K562 (cell line): Measurements from ENCODE around the gene VAMP8.

Experiments used
- CEBPG ChIP-seq, 3 experiments: fragments of 200-800 bp in 1 of 3; sonication (Bioruptor generic) in 1 of 3; sonication (generic) in 1 of 3; formaldehyde crosslinking in 1 of 3; IDR thresholded peaks in 2 of 3; conservative IDR thresholded peaks in 1 of 3; 2 replicates each; pipeline versions ENCODE4 v1.6.1 to v1.8.0; 2016 to 2022; ENCODE audit warnings: missing compliant biosample characterization in 2 of 3, missing genetic modification characterization in 2 of 3, mild to moderate bottlenecking in 1 of 3, missing genetic modification reagents in 1 of 3
- HDAC8 ChIP-seq: fragments of 450-650 bp; IDR thresholded peaks from 2 replicates; pipeline ENCODE4 v1.6.1; 2016; ENCODE audit warnings: mild to moderate bottlenecking, missing genetic modification characterization, moderate library complexity, missing compliant biosample characterization
- NR2C2 ChIP-seq, 2 experiments: fragments of 200-800 bp in 1 of 2; sonication (Bioruptor generic) in 1 of 2; sonication (generic) in 1 of 2; formaldehyde crosslinking in 1 of 2; IDR thresholded peaks; 2 replicates each; pipeline versions ENCODE4 v1.6.1 to v1.8.0; 2016 to 2022; ENCODE audit warnings: mild to moderate bottlenecking in 1 of 2, missing compliant biosample characterization in 1 of 2, missing genetic modification characterization in 1 of 2, missing genetic modification reagents in 1 of 2
- NR3C1 ChIP-seq: sonication (generic); formaldehyde crosslinking; IDR thresholded peaks from 2 replicates; pipeline ENCODE4 v1.8.1; 2022; ENCODE audit warnings: missing genetic modification reagents
- POLR2AphosphoS5 ChIP-seq: IDR thresholded peaks from 2 replicates; pipeline ENCODE4 v1.6.1; 2011; ENCODE audit warnings: mild to moderate bottlenecking, low read depth, low read length, moderate library complexity; ENCODE audit not compliant: control insufficient read depth, insufficient read depth
- SMAD1 ChIP-seq: fragments of 150-350 bp; IDR thresholded peaks from 2 replicates; pipeline ENCODE4 v1.6.1; 2014; ENCODE audit warnings: low read length, low read depth; ENCODE audit not compliant: partially characterized antibody
- SMARCA5 ChIP-seq: fragments of 450-650 bp; IDR thresholded peaks from 2 replicates; pipeline ENCODE4 v1.6.1; 2016
- ZNF785 ChIP-seq: fragments of 250-450 bp; sonication (Bioruptor Pico); IDR thresholded peaks from 2 replicates; pipeline ENCODE4 v1.4.0; 2020; ENCODE audit warnings: mild to moderate bottlenecking
- TF ChIP-seq, protein P1 (sequence below), 2 experiments: IDR thresholded peaks; 2 replicates each; pipeline ENCODE4 v1.6.1; 2011; ENCODE audit warnings: borderline replicate concordance in 1 of 2, control low read depth in 1 of 2, low read depth in 1 of 2, low read length in 1 of 2, mild to moderate bottlenecking in 1 of 2, mixed read lengths in 1 of 2, moderate library complexity in 1 of 2; ENCODE audit not compliant: insufficient read depth in 1 of 2, insufficient read length in 1 of 2, poor library complexity in 1 of 2, severe bottlenecking in 1 of 2; ENCODE audit errors: extremely low read depth in 1 of 2
- TF ChIP-seq, protein P2 (sequence below): sonication (generic); formaldehyde crosslinking; IDR thresholded peaks from 2 replicates; pipeline ENCODE4 v1.9.0; 2022; ENCODE audit warnings: mild to moderate bottlenecking, missing genetic modification reagents
- TF ChIP-seq, protein P3 (sequence below): IDR thresholded peaks from 3 replicates; pipeline ENCODE4 v1.6.1; 2011; ENCODE audit warnings: borderline replicate concordance, mild to moderate bottlenecking, moderate library complexity; ENCODE audit not compliant: insufficient read length; ENCODE audit errors: extremely low read depth
- TF ChIP-seq, protein P4 (sequence below): sonication (generic); formaldehyde crosslinking; IDR thresholded peaks from 2 replicates; pipeline ENCODE4 v1.8.0; 2022; ENCODE audit warnings: mild to moderate bottlenecking, missing genetic modification reagents
- TF ChIP-seq, protein P5 (sequence below), 3 experiments: IDR thresholded peaks in 2 of 3; conservative IDR thresholded peaks in 1 of 3; 2 replicates each; pipeline ENCODE4 v1.5.1; 2011 to 2012; ENCODE audit warnings: low read length in 3 of 3, mild to moderate bottlenecking in 3 of 3, control low read depth in 2 of 3, improper control_type of control experiment in 1 of 3, inconsistent platforms in 1 of 3, low read depth in 1 of 3, mixed read lengths in 1 of 3, moderate library complexity in 1 of 3; ENCODE audit not compliant: insufficient read depth in 2 of 3
- TF ChIP-seq, protein P6 (sequence below): fragments of 200-800 bp; sonication (Bioruptor generic); IDR thresholded peaks from 2 replicates; pipeline ENCODE4 v1.6.1; 2017; ENCODE audit warnings: missing genetic modification characterization, missing compliant biosample characterization

- no peak for TF ChIP-seq ZNF785 (CRISPR knock-in tag)
- no peak for TF ChIP-seq NR3C1 (CRISPR knock-in tag)
- TF ChIP-seq SMARCA5, result no peak
- TF ChIP-seq CEBPG (CRISPR knock-in tag; IDR thresholded peaks at IDR 0.05), result no peak
- TF ChIP-seq CEBPG (tag; conservative IDR thresholded peaks at IDR 0.05 in 1 of 2, IDR thresholded peaks at IDR 0.05 in 1 of 2), result no peak
- TF ChIP-seq, protein P1, sequence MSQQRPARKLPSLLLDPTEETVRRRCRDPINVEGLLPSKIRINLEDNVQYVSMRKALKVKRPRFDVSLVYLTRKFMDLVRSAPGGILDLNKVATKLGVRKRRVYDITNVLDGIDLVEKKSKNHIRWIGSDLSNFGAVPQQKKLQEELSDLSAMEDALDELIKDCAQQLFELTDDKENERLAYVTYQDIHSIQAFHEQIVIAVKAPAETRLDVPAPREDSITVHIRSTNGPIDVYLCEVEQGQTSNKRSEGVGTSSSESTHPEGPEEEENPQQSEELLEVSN (IDR thresholded peaks at IDR 0.05; ENCODE audit: borderline replicate concordance in 1 of 2, extremely low read depth in 1 of 2, insufficient read depth in 1 of 2, insufficient read length in 1 of 2, low read depth in 1 of 2, low read length in 1 of 2, poor library complexity in 1 of 2, severe bottlenecking in 1 of 2), result no peak
- no peak for TF ChIP-seq POLR2AphosphoS5
- TF ChIP-seq, protein P2, sequence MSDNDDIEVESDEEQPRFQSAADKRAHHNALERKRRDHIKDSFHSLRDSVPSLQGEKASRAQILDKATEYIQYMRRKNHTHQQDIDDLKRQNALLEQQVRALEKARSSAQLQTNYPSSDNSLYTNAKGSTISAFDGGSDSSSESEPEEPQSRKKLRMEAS (CRISPR knock-in tag), result no peak
- TF ChIP-seq SMAD1, result no peak
- TF ChIP-seq, protein P3, sequence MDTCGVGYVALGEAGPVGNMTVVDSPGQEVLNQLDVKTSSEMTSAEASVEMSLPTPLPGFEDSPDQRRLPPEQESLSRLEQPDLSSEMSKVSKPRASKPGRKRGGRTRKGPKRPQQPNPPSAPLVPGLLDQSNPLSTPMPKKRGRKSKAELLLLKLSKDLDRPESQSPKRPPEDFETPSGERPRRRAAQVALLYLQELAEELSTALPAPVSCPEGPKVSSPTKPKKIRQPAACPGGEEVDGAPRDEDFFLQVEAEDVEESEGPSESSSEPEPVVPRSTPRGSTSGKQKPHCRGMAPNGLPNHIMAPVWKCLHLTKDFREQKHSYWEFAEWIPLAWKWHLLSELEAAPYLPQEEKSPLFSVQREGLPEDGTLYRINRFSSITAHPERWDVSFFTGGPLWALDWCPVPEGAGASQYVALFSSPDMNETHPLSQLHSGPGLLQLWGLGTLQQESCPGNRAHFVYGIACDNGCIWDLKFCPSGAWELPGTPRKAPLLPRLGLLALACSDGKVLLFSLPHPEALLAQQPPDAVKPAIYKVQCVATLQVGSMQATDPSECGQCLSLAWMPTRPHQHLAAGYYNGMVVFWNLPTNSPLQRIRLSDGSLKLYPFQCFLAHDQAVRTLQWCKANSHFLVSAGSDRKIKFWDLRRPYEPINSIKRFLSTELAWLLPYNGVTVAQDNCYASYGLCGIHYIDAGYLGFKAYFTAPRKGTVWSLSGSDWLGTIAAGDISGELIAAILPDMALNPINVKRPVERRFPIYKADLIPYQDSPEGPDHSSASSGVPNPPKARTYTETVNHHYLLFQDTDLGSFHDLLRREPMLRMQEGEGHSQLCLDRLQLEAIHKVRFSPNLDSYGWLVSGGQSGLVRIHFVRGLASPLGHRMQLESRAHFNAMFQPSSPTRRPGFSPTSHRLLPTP, result no peak
- TF ChIP-seq NR2C2 (CRISPR knock-in tag; IDR thresholded peaks at IDR 0.05), result no peak
- no peak for TF ChIP-seq NR2C2 (tag; IDR thresholded peaks at IDR 0.05)
- TF ChIP-seq, protein P4, sequence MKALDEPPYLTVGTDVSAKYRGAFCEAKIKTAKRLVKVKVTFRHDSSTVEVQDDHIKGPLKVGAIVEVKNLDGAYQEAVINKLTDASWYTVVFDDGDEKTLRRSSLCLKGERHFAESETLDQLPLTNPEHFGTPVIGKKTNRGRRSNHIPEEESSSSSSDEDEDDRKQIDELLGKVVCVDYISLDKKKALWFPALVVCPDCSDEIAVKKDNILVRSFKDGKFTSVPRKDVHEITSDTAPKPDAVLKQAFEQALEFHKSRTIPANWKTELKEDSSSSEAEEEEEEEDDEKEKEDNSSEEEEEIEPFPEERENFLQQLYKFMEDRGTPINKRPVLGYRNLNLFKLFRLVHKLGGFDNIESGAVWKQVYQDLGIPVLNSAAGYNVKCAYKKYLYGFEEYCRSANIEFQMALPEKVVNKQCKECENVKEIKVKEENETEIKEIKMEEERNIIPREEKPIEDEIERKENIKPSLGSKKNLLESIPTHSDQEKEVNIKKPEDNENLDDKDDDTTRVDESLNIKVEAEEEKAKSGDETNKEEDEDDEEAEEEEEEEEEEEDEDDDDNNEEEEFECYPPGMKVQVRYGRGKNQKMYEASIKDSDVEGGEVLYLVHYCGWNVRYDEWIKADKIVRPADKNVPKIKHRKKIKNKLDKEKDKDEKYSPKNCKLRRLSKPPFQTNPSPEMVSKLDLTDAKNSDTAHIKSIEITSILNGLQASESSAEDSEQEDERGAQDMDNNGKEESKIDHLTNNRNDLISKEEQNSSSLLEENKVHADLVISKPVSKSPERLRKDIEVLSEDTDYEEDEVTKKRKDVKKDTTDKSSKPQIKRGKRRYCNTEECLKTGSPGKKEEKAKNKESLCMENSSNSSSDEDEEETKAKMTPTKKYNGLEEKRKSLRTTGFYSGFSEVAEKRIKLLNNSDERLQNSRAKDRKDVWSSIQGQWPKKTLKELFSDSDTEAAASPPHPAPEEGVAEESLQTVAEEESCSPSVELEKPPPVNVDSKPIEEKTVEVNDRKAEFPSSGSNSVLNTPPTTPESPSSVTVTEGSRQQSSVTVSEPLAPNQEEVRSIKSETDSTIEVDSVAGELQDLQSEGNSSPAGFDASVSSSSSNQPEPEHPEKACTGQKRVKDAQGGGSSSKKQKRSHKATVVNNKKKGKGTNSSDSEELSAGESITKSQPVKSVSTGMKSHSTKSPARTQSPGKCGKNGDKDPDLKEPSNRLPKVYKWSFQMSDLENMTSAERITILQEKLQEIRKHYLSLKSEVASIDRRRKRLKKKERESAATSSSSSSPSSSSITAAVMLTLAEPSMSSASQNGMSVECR (CRISPR knock-in tag), result no peak
- TF ChIP-seq, protein P5, sequence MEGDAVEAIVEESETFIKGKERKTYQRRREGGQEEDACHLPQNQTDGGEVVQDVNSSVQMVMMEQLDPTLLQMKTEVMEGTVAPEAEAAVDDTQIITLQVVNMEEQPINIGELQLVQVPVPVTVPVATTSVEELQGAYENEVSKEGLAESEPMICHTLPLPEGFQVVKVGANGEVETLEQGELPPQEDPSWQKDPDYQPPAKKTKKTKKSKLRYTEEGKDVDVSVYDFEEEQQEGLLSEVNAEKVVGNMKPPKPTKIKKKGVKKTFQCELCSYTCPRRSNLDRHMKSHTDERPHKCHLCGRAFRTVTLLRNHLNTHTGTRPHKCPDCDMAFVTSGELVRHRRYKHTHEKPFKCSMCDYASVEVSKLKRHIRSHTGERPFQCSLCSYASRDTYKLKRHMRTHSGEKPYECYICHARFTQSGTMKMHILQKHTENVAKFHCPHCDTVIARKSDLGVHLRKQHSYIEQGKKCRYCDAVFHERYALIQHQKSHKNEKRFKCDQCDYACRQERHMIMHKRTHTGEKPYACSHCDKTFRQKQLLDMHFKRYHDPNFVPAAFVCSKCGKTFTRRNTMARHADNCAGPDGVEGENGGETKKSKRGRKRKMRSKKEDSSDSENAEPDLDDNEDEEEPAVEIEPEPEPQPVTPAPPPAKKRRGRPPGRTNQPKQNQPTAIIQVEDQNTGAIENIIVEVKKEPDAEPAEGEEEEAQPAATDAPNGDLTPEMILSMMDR (IDR thresholded peaks at IDR 0.05 in 2 of 3, conservative IDR thresholded peaks at IDR 0.05 in 1 of 3; ENCODE audit: insufficient read depth in 2 of 3, low read depth in 1 of 3, low read length in 3 of 3), result no peak
- TF ChIP-seq, protein P6, sequence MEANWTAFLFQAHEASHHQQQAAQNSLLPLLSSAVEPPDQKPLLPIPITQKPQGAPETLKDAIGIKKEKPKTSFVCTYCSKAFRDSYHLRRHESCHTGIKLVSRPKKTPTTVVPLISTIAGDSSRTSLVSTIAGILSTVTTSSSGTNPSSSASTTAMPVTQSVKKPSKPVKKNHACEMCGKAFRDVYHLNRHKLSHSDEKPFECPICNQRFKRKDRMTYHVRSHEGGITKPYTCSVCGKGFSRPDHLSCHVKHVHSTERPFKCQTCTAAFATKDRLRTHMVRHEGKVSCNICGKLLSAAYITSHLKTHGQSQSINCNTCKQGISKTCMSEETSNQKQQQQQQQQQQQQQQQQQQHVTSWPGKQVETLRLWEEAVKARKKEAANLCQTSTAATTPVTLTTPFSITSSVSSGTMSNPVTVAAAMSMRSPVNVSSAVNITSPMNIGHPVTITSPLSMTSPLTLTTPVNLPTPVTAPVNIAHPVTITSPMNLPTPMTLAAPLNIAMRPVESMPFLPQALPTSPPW (CRISPR knock-in tag), result no peak
- no peak for TF ChIP-seq HDAC8 (tag)
Observed at GRCh38 chr2:85628658-85629057, 51.3 kb downstream of the VAMP8 start.
